Suprapubic skin (tissue), 4 donors: ENCODE measurements around the gene IL24. TPM values are rescaled to one million over a fixed set of nuclear protein-coding genes. Genes with fewer than 3 reads are reported as not detected.

Experiments used
- DNase-seq, 2 donors: peaks; one replicate each; pipeline ENCODE4 v3.0.0-alpha.2; 2019; ENCODE audit warnings: low spot score in 2 of 2
- H3K27ac ChIP-seq: fragments of 200-600 bp; sonication (generic); one replicate; pipeline ENCODE4 v1.5.1; 2019
- H3K27me3 ChIP-seq: fragments of 200-600 bp; sonication (generic); one replicate; pipeline ENCODE4 v1.5.1; 2019
- H3K36me3 ChIP-seq: fragments of 200-600 bp; sonication (generic); one replicate; pipeline ENCODE4 v1.5.1; 2019
- H3K4me1 ChIP-seq: fragments of 200-600 bp; sonication (generic); one replicate; pipeline ENCODE4 v1.5.1; 2019
- H3K4me3 ChIP-seq: fragments of 200-600 bp; sonication (generic); one replicate; pipeline ENCODE4 v1.5.1; 2019; ENCODE audit warnings: mild to moderate bottlenecking
- H3K9me3 ChIP-seq: fragments of 200-600 bp; sonication (generic); one replicate; pipeline ENCODE4 v1.5.1; 2019
- CTCF ChIP-seq, 2 donors: fragments of 200-600 bp in 1 of 2; fragments of 450-650 bp in 1 of 2; sonication (generic) in 1 of 2; IDR thresholded peaks; one replicate each; pipeline ENCODE4 v1.5.1; 2016 to 2019; ENCODE audit warnings: antibody characterized with exemption in 2 of 2, mild to moderate bottlenecking in 1 of 2, moderate library complexity in 1 of 2
- EP300 ChIP-seq: sonication (generic); formaldehyde crosslinking; IDR thresholded peaks from one replicate; pipeline ENCODE4 v1.6.1; 2017; ENCODE audit warnings: antibody characterized with exemption
- POLR2A ChIP-seq, 2 donors: fragments of 450-650 bp; IDR thresholded peaks; one replicate each; pipeline ENCODE4 v1.6.1; 2017; ENCODE audit warnings: antibody characterized with exemption in 2 of 2, mild to moderate bottlenecking in 2 of 2, moderate library complexity in 2 of 2
- POLR2AphosphoS5 ChIP-seq, 3 donors: sonication (generic); formaldehyde crosslinking; IDR thresholded peaks; one replicate each; pipeline ENCODE4 v1.6.1; 2017; ENCODE audit warnings: antibody characterized with exemption in 3 of 3
- WGBS: methylation state at CpG from one replicate; pipeline ENCODE4 v1.1.5; 2018; 5-methylcytosine and 5-hydroxymethylcytosine counted together
- total RNA-seq, 4 donors: library from RNA; depleted of rRNA; stranded (reverse); fragments of >200 nt; gene quantifications; one replicate each; pipeline ENCODE4 v1.1.0, GENCODE V29; 2016

Gene IL24
- total RNA-seq, 4 donors from 2014 or later, result not detected

GRCh38 chr1:206937425-206937824 lies 40.2 kb downstream of the IL24 start:
- Histone ChIP-seq H3K36me3 (no peaks in the 10 kb centered on the region), H3K4me3 (no peak overlapping the region), H3K27me3 (peaks cover 4% of the 10 kb centered on the region), H3K27ac (no peak overlapping the region), H3K4me1 (peaks cover 7% of the 10 kb centered on the region), H3K9me3 (no peaks in the 10 kb centered on the region)
- WGBS, result 77% methylated on average over 5 of the region's 6 CpGs
- TF ChIP-seq EP300 (no peak), CTCF (IDR thresholded peaks at IDR 0.05) (no peak), POLR2AphosphoS5 (IDR thresholded peaks at IDR 0.05) (no peak), POLR2A (IDR thresholded peaks at IDR 0.05) (no peak)
- no peak for DNase-seq

- WGBS, result 93% methylated on average over 7 of the region's 13 CpGs
- H3K27ac ChIP-seq, result no peak overlapping the region
- H3K27me3 ChIP-seq, result peaks cover 4% of the 10 kb centered on the region
Measured at GRCh38 chr1:206939131-206939530, 41.9 kb downstream of the IL24 start.

GRCh38 chr1:206939841-206940587 lies 42.8 kb downstream of the IL24 start:
- Histone ChIP-seq H3K27ac (no peak overlapping the region), H3K9me3 (no peaks in the 10 kb centered on the region)

More at GRCh38 chr1:206939131-206939530, 41.9 kb downstream of the IL24 start:
- H3K4me1 ChIP-seq, result peaks cover 7% of the 10 kb centered on the region
- no peak for TF ChIP-seq CTCF (IDR thresholded peaks at IDR 0.05)
- H3K4me3 ChIP-seq, result no peak overlapping the region
- DNase-seq, result no peak
- no peaks in the 10 kb centered on the region for H3K9me3 ChIP-seq
- no peaks in the 10 kb centered on the region for H3K36me3 ChIP-seq

GRCh38 chr1:206940588-206940936 lies 43.3 kb downstream of the IL24 start:
- TF ChIP-seq POLR2AphosphoS5 (IDR thresholded peaks at IDR 0.05), result no peak
- no peak for TF ChIP-seq POLR2A (IDR thresholded peaks at IDR 0.05)
- TF ChIP-seq CTCF (IDR thresholded peaks at IDR 0.05), result no peak
- TF ChIP-seq EP300, result no peak
- Histone ChIP-seq H3K27me3 (peaks cover 11% of the 10 kb centered on the region), H3K4me3 (no peak overlapping the region), H3K4me1 (peaks cover 7% of the 10 kb centered on the region), H3K36me3 (no peaks in the 10 kb centered on the region), H3K9me3 (no peaks in the 10 kb centered on the region), H3K27ac (no peak overlapping the region)
- 88% methylated on average over 3 of the region's 3 CpGs for WGBS
- DNase-seq, result no peak

More at GRCh38 chr1:206939841-206940587, 42.8 kb downstream of the IL24 start:
- TF ChIP-seq CTCF (IDR thresholded peaks at IDR 0.05), result no peak
- TF ChIP-seq POLR2A (IDR thresholded peaks at IDR 0.05), result no peak
- no peak for TF ChIP-seq EP300
- TF ChIP-seq POLR2AphosphoS5 (IDR thresholded peaks at IDR 0.05), result no peak
- Histone ChIP-seq H3K4me3 (no peak overlapping the region), H3K27me3 (peaks cover 6% of the 10 kb centered on the region), H3K4me1 (peaks cover 7% of the 10 kb centered on the region), H3K36me3 (no peaks in the 10 kb centered on the region)
- no peak for DNase-seq
- 71% methylated on average over 9 of the region's 9 CpGs for WGBS

GRCh38 chr1:206941766-206942418 lies 44.6 kb downstream of the IL24 start:
- H3K36me3 ChIP-seq, result no peaks in the 10 kb centered on the region
- H3K27ac ChIP-seq, result no peak overlapping the region
- no peak for DNase-seq
- no peak for TF ChIP-seq POLR2A (IDR thresholded peaks at IDR 0.05)
- no peak for TF ChIP-seq CTCF (IDR thresholded peaks at IDR 0.05)
- H3K4me1 ChIP-seq, result peaks cover 7% of the 10 kb centered on the region
- H3K9me3 ChIP-seq, result no peaks in the 10 kb centered on the region
- WGBS, result 65% methylated on average over 6 of the region's 6 CpGs
- no peak overlapping the region for H3K4me3 ChIP-seq
- peaks cover 15% of the 10 kb centered on the region for H3K27me3 ChIP-seq
